H1 (cell line): ENCODE measurements around the gene RNASE9. TPM values are rescaled to one million over a fixed set of nuclear protein-coding genes. Genes with fewer than 3 reads are reported as not detected.

ENCODE experiments used
- CTCF ChIA-PET: fragments of 300-600 bp; sonication (Branson Sonifier 250); formaldehyde crosslinking; loops from one replicate; lab custom pipeline; 2021; ENCODE audit not compliant: partially characterized antibody; lab: Charles Lee
- POLR2A ChIA-PET: fragments of 300-600 bp; sonication (Branson Sonifier 250); formaldehyde crosslinking; loops from one replicate; lab custom pipeline; 2021; ENCODE audit warnings: inconsistent platforms; ENCODE audit not compliant: partially characterized antibody; lab: Charles Lee
- DNase-seq, 2 experiments: peaks; one replicate each; pipeline versions ENCODE4 v3.0.0 to v3.0.0-alpha.2; 2010 to 2022; ENCODE audit warnings: low spot score in 2 of 2, low read depth in 1 of 2, mixed read lengths in 1 of 2
- FAIRE-seq: peaks from 2 replicates; lab custom pipeline; 2011; peaks lifted over from hg19 to GRCh38; lab: Jason Lieb, UNC
- H2AFZ ChIP-seq: 2 replicates; pipeline ENCODE4 v1.8.1; 2012; ENCODE audit warnings: low read length, inconsistent platforms
- H2AK5ac ChIP-seq: 2 replicates; pipeline ENCODE4 v1.6.1; 2013; ENCODE audit warnings: low read depth, low read length
- H2BK120ac ChIP-seq: replicated peaks from 2 replicates; pipeline ENCODE3; 2013; ENCODE audit warnings: low read depth, low read length, inconsistent platforms
- H2BK12ac ChIP-seq: 2 replicates; pipeline ENCODE4 v1.6.1; 2013; ENCODE audit warnings: low read depth, low read length
- H2BK15ac ChIP-seq: 2 replicates; pipeline ENCODE4 v1.6.1; 2013; ENCODE audit warnings: low read length
- H2BK20ac ChIP-seq: 2 replicates; pipeline ENCODE4 v1.6.1; 2013; ENCODE audit warnings: low read length
- H2BK5ac ChIP-seq: 2 replicates; pipeline ENCODE4 v1.6.1; 2013; ENCODE audit warnings: low read depth, low read length
- H3K14ac ChIP-seq: 2 replicates; pipeline ENCODE4 v1.6.1; 2013; ENCODE audit warnings: inconsistent platforms; ENCODE audit not compliant: insufficient read length
- H3K18ac ChIP-seq: 2 replicates; pipeline ENCODE4 v1.6.1; 2013; ENCODE audit warnings: low read length; ENCODE audit errors: extremely low read depth
- H3K23ac ChIP-seq: 2 replicates; pipeline ENCODE4 v1.6.1; 2013; ENCODE audit warnings: inconsistent platforms; ENCODE audit not compliant: insufficient read length
- H3K23me2 ChIP-seq: 2 replicates; pipeline ENCODE4 v1.6.1; 2013; ENCODE audit warnings: low read depth, low read length
- H3K27ac ChIP-seq: 2 replicates; pipeline ENCODE4 v1.6.1; 2011; ENCODE audit warnings: low read depth, low read length, inconsistent platforms
- H3K27me3 ChIP-seq, 4 experiments: replicated peaks in 1 of 4; 1 replicate in 1 of 4; 2 replicates in 3 of 4; pipeline versions ENCODE4 v1.6.1 to v1.8.1; 2011 to 2013; ENCODE audit warnings: low read length in 3 of 4, mild to moderate bottlenecking in 3 of 4, inconsistent platforms in 2 of 4, mixed read lengths in 2 of 4, moderate library complexity in 1 of 4; ENCODE audit not compliant: control insufficient read depth in 3 of 4, insufficient read depth in 3 of 4; ENCODE audit errors: extremely low read depth in 1 of 4
- H3K36me3 ChIP-seq, 4 experiments: 2 replicates each; pipeline versions ENCODE4 v1.6.1 to v1.8.1; 2011 to 2013; ENCODE audit warnings: mild to moderate bottlenecking in 4 of 4, low read length in 3 of 4, moderate library complexity in 2 of 4, control low read depth in 1 of 4, inconsistent platforms in 1 of 4; ENCODE audit not compliant: insufficient read depth in 4 of 4, control insufficient read depth in 2 of 4
- H3K4ac ChIP-seq: replicated peaks from 2 replicates; pipeline ENCODE3; 2013; ENCODE audit warnings: low read length, low read depth, mixed read lengths, inconsistent platforms; ENCODE audit not compliant: insufficient read length
- H3K4me1 ChIP-seq, 4 experiments: replicated peaks in 1 of 4; 1 replicate in 1 of 4; 2 replicates in 3 of 4; pipeline versions ENCODE4 v1.6.1 to v1.8.1; 2011 to 2013; ENCODE audit warnings: low read length in 3 of 4, inconsistent platforms in 2 of 4, mixed read lengths in 1 of 4; ENCODE audit not compliant: insufficient read depth in 4 of 4, control insufficient read depth in 3 of 4
- H3K4me2 ChIP-seq, 2 experiments: 2 replicates each; pipeline versions ENCODE4 v1.6.1 to v1.8.1; 2011 to 2013; ENCODE audit warnings: low read depth in 2 of 2, low read length in 2 of 2, control low read depth in 1 of 2, inconsistent platforms in 1 of 2, mild to moderate bottlenecking in 1 of 2; ENCODE audit not compliant: insufficient read depth in 1 of 2
- H3K4me3 ChIP-seq, 4 experiments: fragments of 200-600, 300-600 bp in 1 of 4; sonication (generic), shearing (Covaris generic), sonication (Bioruptor Twin) in 1 of 4; 2 replicates each; pipeline versions ENCODE4 v1.5.1 to v1.8.1; 2011 to 2016; ENCODE audit warnings: low read length in 4 of 4, low read depth in 3 of 4, control low read depth in 2 of 4, inconsistent platforms in 2 of 4, mild to moderate bottlenecking in 2 of 4, mixed read lengths in 1 of 4, moderate library complexity in 1 of 4; ENCODE audit not compliant: insufficient read depth in 2 of 4; ENCODE audit errors: extremely low read depth in 1 of 4
- H3K56ac ChIP-seq: replicated peaks from 2 replicates; pipeline ENCODE3; 2013; ENCODE audit warnings: low read depth, mild to moderate bottlenecking, mixed read lengths, low read length, inconsistent platforms; ENCODE audit not compliant: insufficient read length
- H3K79me1 ChIP-seq: 2 replicates; pipeline ENCODE4 v1.6.1; 2013; ENCODE audit warnings: low read depth, low read length, control low read depth
- H3K79me2 ChIP-seq, 2 experiments: 2 replicates each; pipeline versions ENCODE4 v1.6.1 to v1.8.1; 2012 to 2013; ENCODE audit warnings: low read length in 2 of 2, mild to moderate bottlenecking in 2 of 2, inconsistent platforms in 1 of 2; ENCODE audit not compliant: insufficient read depth in 2 of 2, control insufficient read depth in 1 of 2
- H3K9ac ChIP-seq, 4 experiments: replicated peaks in 1 of 4; 1 replicate in 1 of 4; 2 replicates in 3 of 4; pipeline versions ENCODE4 v1.6.1 to v1.8.1; 2011 to 2013; ENCODE audit warnings: low read depth in 3 of 4, low read length in 3 of 4, control low read depth in 2 of 4, mild to moderate bottlenecking in 2 of 4, moderate library complexity in 2 of 4, inconsistent platforms in 1 of 4; ENCODE audit errors: extremely low read depth in 1 of 4
- H3K9me3 ChIP-seq, 2 experiments: 2 replicates each; pipeline versions ENCODE4 v1.6.1 to v1.8.1; 2012 to 2013; ENCODE audit warnings: mild to moderate bottlenecking in 2 of 2, moderate library complexity in 2 of 2, control low read depth in 1 of 2, inconsistent platforms in 1 of 2, low read depth in 1 of 2, low read length in 1 of 2, mixed read lengths in 1 of 2; ENCODE audit not compliant: insufficient read depth in 2 of 2
- H4K20me1 ChIP-seq, 2 experiments: replicated peaks in 1 of 2; 2 replicates each; pipeline versions ENCODE3 to v1.8.1; 2011 to 2013; ENCODE audit warnings: inconsistent platforms in 2 of 2, low read length in 2 of 2, mild to moderate bottlenecking in 1 of 2; ENCODE audit not compliant: insufficient read depth in 2 of 2, control insufficient read depth in 1 of 2
- H4K5ac ChIP-seq: 2 replicates; pipeline ENCODE4 v1.6.1; 2013; ENCODE audit warnings: low read length, low read depth, mixed read lengths, inconsistent platforms; ENCODE audit not compliant: insufficient read length
- H4K8ac ChIP-seq: 2 replicates; pipeline ENCODE4 v1.8.0; 2013; ENCODE audit warnings: mild to moderate bottlenecking, moderate library complexity, low read length, inconsistent platforms; ENCODE audit not compliant: insufficient read depth; ENCODE audit errors: extremely low read depth
- H4K91ac ChIP-seq: replicated peaks from 2 replicates; pipeline ENCODE3; 2013; ENCODE audit warnings: low read length, mixed read lengths, inconsistent platforms; ENCODE audit not compliant: insufficient read length
- ATF2 ChIP-seq: IDR thresholded peaks from 2 replicates; pipeline ENCODE4 v1.6.1; 2012; ENCODE audit warnings: low read length, inconsistent platforms
- MAX ChIP-seq: IDR thresholded peaks from 2 replicates; pipeline ENCODE4 v1.6.1; 2012; ENCODE audit warnings: inconsistent platforms
- POU5F1 ChIP-seq: IDR thresholded peaks from 2 replicates; pipeline ENCODE4 v1.6.1; 2011; ENCODE audit warnings: low read depth, mild to moderate bottlenecking, low read length, moderate library complexity
- RXRA ChIP-seq: IDR thresholded peaks from 2 replicates; pipeline ENCODE4 v1.6.1; 2011; ENCODE audit warnings: low read depth, mild to moderate bottlenecking, low read length, moderate library complexity; ENCODE audit not compliant: insufficient read depth
- TBP ChIP-seq: IDR thresholded peaks from 2 replicates; pipeline ENCODE4 v1.6.1; 2011; ENCODE audit warnings: low read depth, low read length, improper control_type of control experiment
- TCF12 ChIP-seq: IDR thresholded peaks from 2 replicates; pipeline ENCODE4 v1.6.1; 2011; ENCODE audit warnings: low read depth, mild to moderate bottlenecking, low read length
- ZNF274 ChIP-seq: IDR thresholded peaks from 2 replicates; pipeline ENCODE4 v1.7.0; 2012; ENCODE audit warnings: low read length, borderline replicate concordance; ENCODE audit errors: extremely low read depth
- WGBS, 2 experiments: shearing (Covaris generic) in 1 of 2; methylation state at CpG; one replicate each; pipeline versions ENCODE4 v1.1.6 to v1.1.7; 2013 to 2015; ENCODE audit warnings: low lambda C conversion rate in 2 of 2, mixed read lengths in 2 of 2, inconsistent platforms in 1 of 2, low coverage in 1 of 2, missing lambda C conversion rate in 1 of 2; ENCODE audit not compliant: insufficient replicate concordance in 2 of 2, insufficient coverage in 1 of 2, insufficient read length in 1 of 2; ENCODE audit errors: extremely low coverage in 1 of 2, missing lambda C conversion rate in 1 of 2; 5-methylcytosine and 5-hydroxymethylcytosine counted together
- polyA plus RNA-seq, 7 experiments: library from polyadenylated mRNA; depleted of rRNA in 3 of 7; stranded (reverse) in 5 of 7; unstranded in 2 of 7; fragments of >200 nt in 5 of 7; fragments of 200-250 nt in 2 of 7; gene quantifications; 1 replicate in 5 of 7; 2 replicates in 1 of 7; 4 replicates in 1 of 7; pipeline versions ENCODE4 v1.2.1 to v1.2.3, GENCODE V29; 2011 to 2013; ENCODE audit warnings: missing spikeins in 2 of 7, mixed read lengths in 2 of 7
- total RNA-seq: library from RNA; stranded (reverse); fragmentation: NEBNext Ultra II Directional; extraction: Animal tissue kit (Norgen Biotek cat#: 25700); gene quantifications from 2 replicates; pipeline ENCODE4 v1.2.1, GENCODE V29; 2021

RNASE9 gene
- total and polyA plus RNA-seq, 2 of the 8 experiments (the other 6 are each of a cell fraction or from before 2014, with no cell fraction given), result 0.06 TPM; not detected in 1

GRCh38 chr14:20603813-20604690 is 43.2 kb upstream of the RNASE9 start:
- Histone ChIP-seq H3K79me2 (no peaks in the 10 kb centered on the region), H3K36me3 (no peaks in the 10 kb centered on the region), H2BK15ac (no peak overlapping the region), H2BK20ac (peak overlapping the region; percentile 17; the same call in 1 of the 2 replicates), H4K20me1 (no peaks in the 10 kb centered on the region), H3K9me3 (no peaks in the 10 kb centered on the region), H3K27me3 (no peaks in the 10 kb centered on the region; a peak in 1 of 7 replicates), H2BK120ac (no peak overlapping the region), H3K79me1 (no peaks in the 10 kb centered on the region), H3K9ac (no peak overlapping the region), H2AK5ac (no peak overlapping the region), H3K4me1 (no peaks in the 10 kb centered on the region; a peak in 1 of 7 replicates), H2BK12ac (no peak overlapping the region), H3K4me2 (no peak overlapping the region), H3K18ac (no peak overlapping the region), H3K56ac (no peak overlapping the region), H4K91ac (no peak overlapping the region), H3K14ac (no peak overlapping the region), H3K27ac (no peak overlapping the region), H3K23ac (no peak overlapping the region), H2AFZ (no peak overlapping the region), H2BK5ac (no peak overlapping the region), H4K5ac (no peak overlapping the region), H3K4me3 (no peak overlapping the region), H3K4ac (no peak overlapping the region), H3K23me2 (no peaks in the 10 kb centered on the region), H4K8ac (no peak overlapping the region)
- ChIA-PET POLR2A (interaction anchor here (1.8 to 7.8 kb wide), 2 partner anchors 135 to 149 kb away, joined by 5 to 49 read pairs; partner anchors contain the start of genes APEX1, OSGEP and PNP), CTCF (interaction anchor here (0.8 to 8.9 kb wide), 9 partner anchors 69 to 277 kb away, joined by 3 to 114 read pairs (median 8); partner anchors contain the start of gene PARP2)
- WGBS, 2 experiments, result 86% methylated on average over 13 of the region's 13 CpGs; no CpG with 5 or more reads in 1 of the 2 experiments
- FAIRE-seq, result no peak
- no peak for DNase-seq
- no peak for TF ChIP-seq TBP
- TF ChIP-seq MAX, result no peak
- TF ChIP-seq POU5F1, result no peak
- TF ChIP-seq TCF12, result no peak
- no peak for TF ChIP-seq ATF2
- no peak for TF ChIP-seq RXRA
- no peak for TF ChIP-seq ZNF274
